Activated naive CD4-positive, alpha-beta T cell treated with anti-CD3 and anti-CD28 coated beads, Interleukin-2, amount 10 ng/mL, durations not matched to agents 7 days and 5 days (primary cell): ENCODE data around the gene UVSSA.
"Not testable (repeated sequence)": the region's sequence is repeated elsewhere in the genome, so short reads cannot be mapped to it uniquely, and the experiment has no call there.

Experiments used
- CTCF ChIA-PET: fragments of 350-600 bp; sonication (Branson Sonifier 250); formaldehyde crosslinking; loops from one replicate; lab custom pipeline; 2021; ENCODE audit warnings: antibody characterized with exemption; lab: Charles Lee
- DNase-seq: peaks from one replicate; pipeline ENCODE4 v3.0.0-alpha.2; 2020
- H3K27ac Mint-ChIP-seq: one replicate; pipeline ENCODE4 v1.8.0; 2021; ENCODE audit warnings: mild to moderate bottlenecking, moderate library complexity, mixed read lengths
- H3K27me3 Mint-ChIP-seq: one replicate; pipeline ENCODE4 v1.8.0; 2021; ENCODE audit warnings: mild to moderate bottlenecking, mixed read lengths
- H3K36me3 Mint-ChIP-seq: one replicate; pipeline ENCODE4 v1.8.0; 2021; ENCODE audit warnings: mixed read lengths
- H3K4me1 Mint-ChIP-seq: one replicate; pipeline ENCODE4 v1.8.0; 2021; ENCODE audit warnings: mixed read lengths
- H3K4me3 Mint-ChIP-seq: one replicate; pipeline ENCODE4 v1.8.0; 2021; ENCODE audit warnings: mild to moderate bottlenecking, moderate library complexity, mixed read lengths
- H3K9me3 Mint-ChIP-seq: one replicate; pipeline ENCODE4 v1.8.0; 2021; ENCODE audit warnings: mixed read lengths

The UVSSA gene

GRCh38 chr4:1324443-1325175, 22.4 kb upstream of the UVSSA start:
- H3K4me3 Mint-ChIP-seq, DNase-seq, CTCF ChIA-PET, H3K4me1 Mint-ChIP-seq, H3K27me3 Mint-ChIP-seq, H3K9me3 Mint-ChIP-seq, H3K27ac Mint-ChIP-seq: not testable (repeated sequence)
- H3K36me3 Mint-ChIP-seq, result peaks cover 27% of the 10 kb centered on the region

- no peaks in the 10 kb centered on the region for H3K27me3 Mint-ChIP-seq
- DNase-seq, result no peak
- CTCF ChIA-PET, result no interaction called here
- peaks cover 13% of the 10 kb centered on the region for H3K4me1 Mint-ChIP-seq
- no peak overlapping the region for H3K4me3 Mint-ChIP-seq
- no peak overlapping the region for H3K27ac Mint-ChIP-seq
- no peaks in the 10 kb centered on the region for H3K9me3 Mint-ChIP-seq
- peaks cover 25% of the 10 kb centered on the region for H3K36me3 Mint-ChIP-seq
Measured at GRCh38 chr4:1325176-1325480, 21.9 kb upstream of the UVSSA start.

GRCh38 chr4:1325681-1326635, 21.1 kb upstream of the UVSSA start:
- Mint-ChIP-seq H3K9me3 (no peaks in the 10 kb centered on the region), H3K36me3 (peaks cover 29% of the 10 kb centered on the region), H3K4me3 (no peak overlapping the region), H3K27me3 (no peaks in the 10 kb centered on the region), H3K4me1 (peaks cover 21% of the 10 kb centered on the region), H3K27ac (no peak overlapping the region)
- CTCF ChIA-PET, result no interaction called here
- no peak for DNase-seq

GRCh38 chr4:1326751-1327525, 20.1 kb upstream of the UVSSA start:
- Mint-ChIP-seq H3K27me3 (no peaks in the 10 kb centered on the region), H3K9me3 (no peaks in the 10 kb centered on the region), H3K4me3 (no peak overlapping the region), H3K36me3 (peaks cover 30% of the 10 kb centered on the region), H3K4me1 (peaks cover 29% of the 10 kb centered on the region), H3K27ac (no peak overlapping the region)
- CTCF ChIA-PET, result no interaction called here
- no peak for DNase-seq

GRCh38 chr4:1327526-1328266, 19.3 kb upstream of the UVSSA start:
- Mint-ChIP-seq H3K27ac (no peak overlapping the region), H3K36me3 (peaks cover 34% of the 10 kb centered on the region), H3K9me3 (no peaks in the 10 kb centered on the region), H3K4me1 (peaks cover 34% of the 10 kb centered on the region), H3K27me3 (no peaks in the 10 kb centered on the region), H3K4me3 (no peak overlapping the region)
- no peak for DNase-seq
- CTCF ChIA-PET, result no interaction called here

- CTCF ChIA-PET, result no interaction called here
- no peak overlapping the region for H3K27ac Mint-ChIP-seq
- H3K27me3 Mint-ChIP-seq, result no peaks in the 10 kb centered on the region
- no peak overlapping the region for H3K4me3 Mint-ChIP-seq
- DNase-seq, result no peak
- no peaks in the 10 kb centered on the region for H3K9me3 Mint-ChIP-seq
- H3K4me1 Mint-ChIP-seq, result peaks cover 34% of the 10 kb centered on the region
- peaks cover 34% of the 10 kb centered on the region for H3K36me3 Mint-ChIP-seq
Measured at GRCh38 chr4:1328267-1329155, 18.5 kb upstream of the UVSSA start.

GRCh38 chr4:1329408-1330371, 17.3 kb upstream of the UVSSA start:
- Mint-ChIP-seq H3K36me3 (peaks cover 40% of the 10 kb centered on the region), H3K27ac (peak overlapping the region; percentile 70), H3K27me3 (no peaks in the 10 kb centered on the region), H3K4me3 (peak overlapping the region; percentile 2), H3K4me1 (peaks cover 34% of the 10 kb centered on the region), H3K9me3 (no peaks in the 10 kb centered on the region)
- DNase-seq, result peak; percentile 46
- CTCF ChIA-PET, result interaction anchor here (1.3 kb wide), 1 partner anchor 17 kb away, joined by 8 read pairs; the partner anchor contains the start of gene UVSSA

GRCh38 chr4:1330761-1331590, 16.0 kb upstream of the UVSSA start:
- peaks cover 37% of the 10 kb centered on the region for H3K4me1 Mint-ChIP-seq
- peak overlapping the region; percentile 70 for H3K27ac Mint-ChIP-seq
- H3K36me3 Mint-ChIP-seq, result peaks cover 46% of the 10 kb centered on the region
- H3K4me3 Mint-ChIP-seq, result peak overlapping the region; percentile 9
- H3K9me3 Mint-ChIP-seq, result no peaks in the 10 kb centered on the region
- H3K27me3 Mint-ChIP-seq, result no peaks in the 10 kb centered on the region
- CTCF ChIA-PET, result interaction anchor here (1.1 to 1.3 kb wide), 2 partner anchors 15 to 22 kb away, joined by 3 to 8 read pairs; partner anchors contain the start of gene UVSSA
- peak; percentile 76 for DNase-seq

GRCh38 chr4:1331591-1332353, 15.2 kb upstream of the UVSSA start:
- no peak for DNase-seq
- Mint-ChIP-seq H3K27me3 (no peaks in the 10 kb centered on the region), H3K27ac (peak overlapping the region; percentile 25), H3K4me1 (peaks cover 41% of the 10 kb centered on the region), H3K36me3 (peaks cover 50% of the 10 kb centered on the region), H3K9me3 (no peaks in the 10 kb centered on the region), H3K4me3 (no peak overlapping the region)
- CTCF ChIA-PET, result no interaction called here

GRCh38 chr4:1332686-1333085, 14.3 kb upstream of the UVSSA start:
- Mint-ChIP-seq H3K9me3 (no peaks in the 10 kb centered on the region), H3K27me3 (no peaks in the 10 kb centered on the region), H3K4me3 (no peak overlapping the region), H3K4me1 (peaks cover 49% of the 10 kb centered on the region), H3K27ac (peak overlapping the region; percentile 49), H3K36me3 (peaks cover 59% of the 10 kb centered on the region)
- CTCF ChIA-PET, result no interaction called here
- DNase-seq, result no peak

- CTCF ChIA-PET, result no interaction called here
- Mint-ChIP-seq H3K27ac (no peak overlapping the region), H3K27me3 (no peaks in the 10 kb centered on the region), H3K9me3 (no peaks in the 10 kb centered on the region), H3K4me3 (no peak overlapping the region), H3K4me1 (peaks cover 52% of the 10 kb centered on the region), H3K36me3 (peaks cover 56% of the 10 kb centered on the region)
- DNase-seq, result no peak
Measured at GRCh38 chr4:1333256-1333655, 13.8 kb upstream of the UVSSA start.
